RWPE2 (cell line): ENCODE results near the gene USH2A.

Experiments
- ATAC-seq: fragments of 200-7000 bp; cut with Tn5 transposase; 3 replicates; pipeline ENCODE4 v1.9.1; 2021; ENCODE audit warnings: low read depth
- DNase-seq: peaks from one replicate; pipeline ENCODE4 v3.0.0-alpha.2; 2020; ENCODE audit warnings: low spot score
- H3K27ac ChIP-seq: fragments of 450-650 bp; 2 replicates; pipeline ENCODE4 v1.5.1; 2017; ENCODE audit warnings: mild to moderate bottlenecking; ENCODE audit not compliant: poor library complexity, severe bottlenecking
- H3K27me3 ChIP-seq: fragments of 250-450 bp; sonication (Bioruptor Pico); 2 replicates; pipeline ENCODE4 v1.5.1; 2021; ENCODE audit warnings: mild to moderate bottlenecking, moderate library complexity; ENCODE audit not compliant: insufficient read depth, poor library complexity, severe bottlenecking
- H3K36me3 ChIP-seq: fragments of 250-450 bp; sonication (Bioruptor Pico); 2 replicates; pipeline ENCODE4 v1.5.1; 2020; ENCODE audit warnings: low read depth, mild to moderate bottlenecking, moderate library complexity
- H3K4me1 ChIP-seq: fragments of 250-450 bp; sonication (Bioruptor Pico); 2 replicates; pipeline ENCODE4 v1.5.1; 2021; ENCODE audit warnings: mild to moderate bottlenecking, moderate library complexity; ENCODE audit not compliant: insufficient read depth, poor library complexity, severe bottlenecking
- H3K4me3 ChIP-seq: fragments of 250-450 bp; sonication (Bioruptor Pico); 2 replicates; pipeline ENCODE4 v1.5.1; 2021; ENCODE audit warnings: mild to moderate bottlenecking, moderate library complexity; ENCODE audit not compliant: severe bottlenecking
- H3K9me3 ChIP-seq: fragments of 250-450 bp; sonication (Bioruptor Pico); 2 replicates; pipeline ENCODE4 v1.5.1; 2021; ENCODE audit warnings: mild to moderate bottlenecking, moderate library complexity; ENCODE audit not compliant: severe bottlenecking
- TF ChIP-seq, protein P1 (sequence below): fragments of 450-650 bp; IDR thresholded peaks from one replicate; pipeline ENCODE4 v1.5.1; 2017; ENCODE audit warnings: mild to moderate bottlenecking, moderate library complexity; ENCODE audit not compliant: poor library complexity, severe bottlenecking

Gene USH2A

DNA sequence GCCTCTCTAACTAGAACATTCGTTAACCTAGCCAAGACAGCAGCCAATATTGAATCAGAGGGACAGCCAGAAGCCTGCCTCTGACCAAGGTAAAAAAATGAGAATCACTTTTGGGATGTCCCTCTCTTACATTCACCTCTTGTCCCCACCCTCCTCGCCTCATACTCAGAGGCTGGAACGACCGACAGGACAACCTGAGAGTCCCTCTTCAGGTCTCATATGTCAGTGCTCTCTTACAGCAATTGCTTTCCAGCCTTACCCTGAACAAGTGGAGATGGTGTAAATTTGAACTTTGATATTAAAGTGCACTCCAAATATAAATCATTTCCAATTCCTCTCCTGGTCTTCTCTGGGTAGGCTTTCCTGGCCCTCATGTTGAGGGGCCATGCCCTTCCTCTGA is 528.6 kb downstream of the USH2A start:
- DNase-seq (no peak), ATAC-seq (no peak)
- Histone ChIP-seq H3K27me3 (no peaks in the 10 kb centered on the region), H3K4me1 (no peaks in the 10 kb centered on the region), H3K4me3 (no peak overlapping the region), H3K27ac (no peak overlapping the region), H3K36me3 (no peaks in the 10 kb centered on the region), H3K9me3 (no peaks in the 10 kb centered on the region)
- TF ChIP-seq, protein P1, sequence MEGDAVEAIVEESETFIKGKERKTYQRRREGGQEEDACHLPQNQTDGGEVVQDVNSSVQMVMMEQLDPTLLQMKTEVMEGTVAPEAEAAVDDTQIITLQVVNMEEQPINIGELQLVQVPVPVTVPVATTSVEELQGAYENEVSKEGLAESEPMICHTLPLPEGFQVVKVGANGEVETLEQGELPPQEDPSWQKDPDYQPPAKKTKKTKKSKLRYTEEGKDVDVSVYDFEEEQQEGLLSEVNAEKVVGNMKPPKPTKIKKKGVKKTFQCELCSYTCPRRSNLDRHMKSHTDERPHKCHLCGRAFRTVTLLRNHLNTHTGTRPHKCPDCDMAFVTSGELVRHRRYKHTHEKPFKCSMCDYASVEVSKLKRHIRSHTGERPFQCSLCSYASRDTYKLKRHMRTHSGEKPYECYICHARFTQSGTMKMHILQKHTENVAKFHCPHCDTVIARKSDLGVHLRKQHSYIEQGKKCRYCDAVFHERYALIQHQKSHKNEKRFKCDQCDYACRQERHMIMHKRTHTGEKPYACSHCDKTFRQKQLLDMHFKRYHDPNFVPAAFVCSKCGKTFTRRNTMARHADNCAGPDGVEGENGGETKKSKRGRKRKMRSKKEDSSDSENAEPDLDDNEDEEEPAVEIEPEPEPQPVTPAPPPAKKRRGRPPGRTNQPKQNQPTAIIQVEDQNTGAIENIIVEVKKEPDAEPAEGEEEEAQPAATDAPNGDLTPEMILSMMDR = no peak

DNA sequence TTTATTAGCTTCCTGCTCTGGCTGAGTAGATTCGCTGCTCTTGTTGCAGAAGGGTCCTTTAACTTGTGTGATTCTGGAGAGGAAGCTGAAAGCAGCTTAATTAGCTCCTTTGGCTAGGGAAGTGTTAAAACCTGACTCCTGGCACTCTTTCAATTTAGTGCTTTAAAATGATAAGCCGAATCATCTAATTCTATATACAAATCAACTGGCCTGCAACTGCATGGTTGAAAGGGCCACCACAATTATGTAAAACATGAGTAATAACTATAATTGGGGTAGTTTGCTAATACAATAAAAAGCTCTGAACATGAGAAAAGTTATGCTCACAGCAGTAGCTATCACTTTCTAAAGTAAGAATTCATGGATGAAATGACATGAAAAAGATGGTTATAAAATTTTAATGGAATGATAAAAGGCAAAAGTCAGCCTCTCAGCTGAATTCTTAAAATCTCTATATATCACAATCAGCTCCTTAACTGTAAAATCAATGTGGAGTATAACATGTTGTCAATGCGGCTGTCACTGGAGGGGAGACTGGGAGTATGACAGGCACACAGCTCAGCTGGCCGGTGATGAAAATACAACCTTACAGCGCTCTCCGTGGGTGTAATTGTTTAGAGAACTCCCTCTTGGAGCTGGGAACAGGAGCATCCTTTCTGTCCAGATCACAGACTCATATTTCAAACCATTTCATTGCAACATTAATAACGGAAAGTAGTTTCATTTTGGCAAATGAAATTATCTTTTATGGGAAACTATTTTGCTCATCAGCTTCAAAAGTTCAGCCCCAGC is 531.8 kb downstream of the USH2A start:
- Histone ChIP-seq H3K27ac (no peak overlapping the region), H3K4me3 (no peak overlapping the region), H3K9me3 (no peaks in the 10 kb centered on the region), H3K36me3 (no peaks in the 10 kb centered on the region), H3K27me3 (no peaks in the 10 kb centered on the region), H3K4me1 (no peaks in the 10 kb centered on the region)
- DNase-seq (no peak), ATAC-seq (no peak)
- TF ChIP-seq, protein P1 = no peak

DNA sequence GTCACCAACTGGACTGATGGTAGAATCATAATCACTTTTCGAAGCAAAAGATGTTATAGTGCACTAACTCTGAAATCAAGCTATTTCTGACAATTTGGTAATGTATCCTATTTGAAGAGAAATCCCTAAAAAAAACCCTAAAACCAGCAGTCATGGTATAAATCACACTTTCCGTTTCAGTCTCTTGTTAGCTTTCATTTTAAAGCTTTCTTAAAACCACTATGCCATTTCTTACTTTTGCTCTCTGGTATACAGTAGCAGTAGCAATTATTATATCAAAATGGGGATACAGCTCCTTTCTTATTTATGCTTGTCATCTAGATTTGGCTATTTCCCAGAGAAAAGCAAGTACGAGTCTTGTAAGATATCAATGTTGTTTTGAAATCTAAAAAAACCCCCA is 532.8 kb downstream of the USH2A start:
- Histone ChIP-seq H3K36me3 (no peaks in the 10 kb centered on the region), H3K27me3 (no peaks in the 10 kb centered on the region), H3K27ac (no peak overlapping the region), H3K9me3 (no peaks in the 10 kb centered on the region), H3K4me1 (no peaks in the 10 kb centered on the region), H3K4me3 (no peak overlapping the region)
- TF ChIP-seq, protein P1 = no peak
- DNase-seq (no peak), ATAC-seq (no peak)

DNA sequence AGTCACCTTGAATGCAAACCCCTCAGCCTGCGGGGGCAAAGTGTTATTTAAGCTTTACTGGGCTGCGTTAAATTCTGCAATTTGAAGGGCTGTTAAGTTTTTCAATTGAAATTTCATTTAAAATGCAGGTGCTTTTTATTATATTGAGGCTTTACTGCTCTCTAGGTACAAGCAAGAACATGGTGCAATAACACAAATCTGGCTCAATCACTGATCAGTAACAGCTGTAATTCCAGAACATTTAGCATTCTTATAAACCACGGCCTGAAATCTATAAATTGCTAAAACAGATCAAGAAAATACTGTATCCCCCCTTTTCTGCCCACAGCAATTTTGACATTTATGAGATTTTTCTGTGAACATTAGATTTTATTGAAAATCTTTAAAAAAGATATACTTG is 533.4 kb downstream of the USH2A start:
- H3K4me1 ChIP-seq = no peaks in the 10 kb centered on the region
- no peaks in the 10 kb centered on the region for H3K36me3 ChIP-seq
- no peaks in the 10 kb centered on the region for H3K9me3 ChIP-seq
- no peak overlapping the region for H3K27ac ChIP-seq
- no peak for DNase-seq
- TF ChIP-seq, protein P1 = no peak
- H3K4me3 ChIP-seq = no peak overlapping the region
- no peaks in the 10 kb centered on the region for H3K27me3 ChIP-seq
- no peak for ATAC-seq

DNA sequence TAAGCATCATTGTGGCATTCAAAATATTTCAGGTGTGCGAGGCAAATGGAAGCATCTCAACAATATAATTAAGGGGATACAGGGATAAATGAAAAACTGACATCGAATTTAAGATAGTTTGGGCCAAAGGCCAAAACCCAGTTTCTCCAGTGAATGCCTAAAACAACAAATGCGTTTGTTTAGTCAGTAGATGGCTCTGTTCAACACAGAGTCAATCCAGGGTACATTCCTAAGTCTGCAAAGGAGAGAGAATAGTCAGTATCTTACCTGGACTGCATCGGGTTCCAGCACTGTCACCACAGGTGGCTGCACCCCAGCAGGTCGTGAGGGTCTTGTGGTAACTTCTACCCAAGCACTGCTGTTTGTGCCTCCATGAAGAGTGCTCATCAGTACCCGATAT is 535.1 kb downstream of the USH2A start:
- no peak for ATAC-seq
- H3K27me3 ChIP-seq = no peaks in the 10 kb centered on the region
- no peaks in the 10 kb centered on the region for H3K36me3 ChIP-seq
- no peaks in the 10 kb centered on the region for H3K9me3 ChIP-seq
- H3K27ac ChIP-seq = no peak overlapping the region
- H3K4me3 ChIP-seq = no peak overlapping the region
- no peaks in the 10 kb centered on the region for H3K4me1 ChIP-seq
- TF ChIP-seq, protein P1 = no peak
- no peak for DNase-seq
